GM21717 (cell line): ENCODE measurements around the gene IGLON5.

Experiments used
- ATAC-seq: cut with Tn5 transposase; IDR thresholded peaks from one replicate; pipeline ENCODE4 v1.9.1; 2021; ENCODE audit warnings: mild to moderate bottlenecking, moderate library complexity; ENCODE audit not compliant: unreplicated experiment

Gene IGLON5

DNA sequence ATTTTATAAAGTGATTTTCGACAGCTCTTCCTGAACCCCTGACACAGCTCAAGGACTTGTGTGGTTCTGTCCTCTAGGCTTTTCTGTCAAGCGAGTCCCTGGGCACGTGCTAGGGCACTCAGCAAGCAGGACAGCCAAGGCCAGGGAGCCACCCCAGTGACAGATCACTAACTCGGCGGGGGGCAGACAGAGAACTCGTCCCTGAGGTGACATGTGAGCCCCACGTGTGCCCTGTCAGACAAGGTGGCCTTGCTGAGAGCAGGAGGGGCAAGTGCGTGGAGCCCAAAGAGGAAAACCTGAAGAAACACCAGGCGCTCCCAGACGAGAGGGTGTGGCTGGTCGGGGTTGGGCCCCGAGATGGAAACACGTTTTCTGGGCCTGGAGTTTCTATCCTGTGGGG, 49.8 kb downstream of the IGLON5 start:
- no peak for ATAC-seq

DNA sequence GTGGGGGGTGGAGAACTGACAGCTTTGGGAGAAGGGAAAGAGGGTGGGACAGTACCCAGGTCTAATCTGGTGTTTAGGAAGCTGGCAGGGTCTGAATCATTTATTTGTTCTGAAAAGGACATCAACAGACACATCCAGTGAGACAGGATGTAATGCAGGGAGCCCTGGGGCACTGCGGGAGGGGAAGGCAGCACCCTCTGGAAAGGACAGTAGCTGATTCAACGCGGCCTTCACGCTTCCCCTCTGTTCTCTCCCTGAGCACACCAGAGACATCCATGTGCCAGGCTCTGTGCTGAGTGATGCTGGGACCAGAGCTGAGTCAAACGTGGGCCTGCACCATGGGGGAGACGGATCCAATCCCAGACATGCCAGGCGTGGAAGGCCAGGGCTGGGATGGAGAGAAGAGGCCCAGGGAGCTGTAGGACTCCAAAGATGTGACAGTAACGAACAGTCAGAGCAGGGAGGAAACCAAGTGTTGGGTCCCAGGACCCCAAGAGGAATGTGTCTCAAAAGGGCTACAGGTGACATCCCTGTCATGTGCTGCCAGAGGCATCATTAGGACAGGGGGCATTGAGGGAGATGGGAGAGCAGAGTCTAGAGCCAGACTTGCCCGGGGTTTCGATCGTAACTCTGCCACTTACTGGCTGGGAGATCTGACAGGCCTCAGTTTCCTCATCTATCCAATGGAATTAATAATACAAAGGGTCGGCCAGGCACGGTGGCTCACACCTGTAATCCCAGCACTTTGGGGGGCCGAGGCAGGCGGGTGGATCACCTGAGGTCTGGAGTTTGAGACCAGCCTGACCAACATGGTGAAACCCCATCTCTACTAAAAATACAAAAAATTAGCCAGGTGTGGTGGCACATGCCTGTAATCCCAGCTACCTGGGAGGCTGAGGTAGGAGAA, 53.0 kb downstream of the IGLON5 start:
- no peak for ATAC-seq

GRCh38 chr19:51365211-51365964, 53.9 kb downstream of the IGLON5 start:
- no peak for ATAC-seq

- no peak for ATAC-seq
These were observed 54.5 kb downstream of the IGLON5 start, which contains the start of gene ETFB for GRCh38 chr19:51365965-51366388. ETFB (minus strand) TSS chr19:51366388; CDS start chr19:51366326, 62 bp downstream.

- peak; percentile 41 for ATAC-seq
These were observed 55.2 kb downstream of the IGLON5 start for GRCh38 chr19:51366389-51367254.

- peak; percentile 3 for ATAC-seq
These were observed 55.8 kb downstream of the IGLON5 start for GRCh38 chr19:51367255-51367564.

DNA sequence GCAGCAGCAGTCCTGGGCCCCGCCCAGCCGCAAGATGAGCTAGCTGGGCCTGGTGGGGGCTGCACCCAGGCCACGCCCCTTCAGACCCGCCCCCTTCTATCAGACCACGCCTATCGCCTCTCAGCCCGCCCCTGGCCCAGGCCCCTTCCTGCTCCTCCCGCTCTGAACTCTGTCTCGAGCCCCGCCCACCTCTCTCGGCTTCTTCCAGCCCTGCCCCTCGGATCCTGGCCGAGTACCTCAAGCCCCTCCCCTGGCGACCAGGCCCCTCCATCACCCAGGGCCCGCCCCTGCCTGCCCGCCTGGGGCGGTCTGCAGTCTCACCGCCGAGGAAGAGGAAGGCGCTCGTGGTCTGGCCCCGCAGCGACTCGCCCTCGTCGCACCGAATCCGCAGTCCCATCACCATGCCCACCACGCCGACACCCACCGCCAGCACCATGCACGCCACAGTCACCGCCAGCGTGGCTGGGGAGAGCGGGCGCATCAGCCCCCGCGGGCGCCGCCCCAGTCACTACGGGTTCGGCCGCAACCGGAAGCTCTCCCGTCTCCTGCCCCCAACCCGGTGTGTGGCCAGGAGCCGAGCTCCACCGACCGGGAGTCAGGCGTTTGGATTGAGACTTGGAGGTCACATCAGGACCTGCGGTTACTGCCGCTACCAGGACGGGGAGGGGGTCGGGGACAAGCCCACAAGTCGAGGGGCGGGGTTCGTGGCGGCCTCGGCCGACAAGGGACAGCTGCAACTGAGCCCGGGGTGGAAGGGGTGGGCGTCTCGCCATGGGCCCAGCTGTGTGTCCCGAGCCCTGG, 56.3 kb downstream of the IGLON5 start:
- peak; percentile 54 for ATAC-seq

DNA sequence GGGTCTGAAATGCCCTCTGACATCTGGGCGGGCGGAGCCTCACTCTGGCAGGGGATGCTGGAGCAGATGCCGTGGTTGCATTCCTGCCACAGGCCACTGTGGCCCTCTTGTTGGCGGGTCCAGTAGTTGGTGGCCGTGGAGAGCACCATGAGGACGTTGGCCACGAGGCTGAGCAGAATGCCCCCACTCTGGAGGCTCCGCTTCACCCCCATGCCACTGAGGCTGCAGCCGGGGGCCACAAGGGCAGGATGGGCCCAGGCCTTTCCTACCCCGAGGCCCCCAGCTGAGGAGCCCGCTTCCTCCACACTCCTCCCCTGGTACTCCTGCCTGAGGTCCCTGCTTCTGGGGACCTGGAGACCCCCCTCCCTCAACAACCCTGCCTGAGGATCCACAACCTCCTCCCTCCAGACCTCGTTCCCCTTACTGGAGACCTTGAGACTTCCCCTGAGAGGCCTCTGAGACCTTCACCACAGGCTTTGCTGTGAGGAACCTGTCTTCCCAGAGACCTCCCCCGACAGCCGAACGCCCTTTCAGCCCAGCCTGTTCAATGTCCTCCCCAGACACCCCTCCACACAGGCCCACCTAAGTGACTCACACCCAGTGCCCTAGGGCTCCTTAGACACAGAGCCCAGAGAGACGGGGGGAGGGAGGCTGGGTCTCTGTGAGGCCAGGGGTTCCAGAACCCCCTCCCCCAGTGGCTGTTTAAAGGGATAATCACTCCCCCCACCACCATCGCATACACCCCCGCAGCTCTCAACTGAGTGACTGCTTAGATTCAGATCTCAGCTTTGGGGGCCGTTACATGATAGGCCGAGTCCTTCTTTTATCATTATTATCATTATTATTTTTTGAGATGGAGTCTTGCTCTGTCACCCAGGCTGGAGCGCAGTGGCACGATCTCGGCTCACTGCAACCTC, 57.2 kb downstream of the IGLON5 start, which contains the start of gene CLDND2:
CLDND2 (minus strand) TSS at position 638 of the 917 bp plus-strand sequence; CDS start at position 212, 426 bp downstream.
- ATAC-seq = no peak

- ATAC-seq = no peak
These were observed 58.8 kb downstream of the IGLON5 start for GRCh38 chr19:51370230-51370629.

DNA sequence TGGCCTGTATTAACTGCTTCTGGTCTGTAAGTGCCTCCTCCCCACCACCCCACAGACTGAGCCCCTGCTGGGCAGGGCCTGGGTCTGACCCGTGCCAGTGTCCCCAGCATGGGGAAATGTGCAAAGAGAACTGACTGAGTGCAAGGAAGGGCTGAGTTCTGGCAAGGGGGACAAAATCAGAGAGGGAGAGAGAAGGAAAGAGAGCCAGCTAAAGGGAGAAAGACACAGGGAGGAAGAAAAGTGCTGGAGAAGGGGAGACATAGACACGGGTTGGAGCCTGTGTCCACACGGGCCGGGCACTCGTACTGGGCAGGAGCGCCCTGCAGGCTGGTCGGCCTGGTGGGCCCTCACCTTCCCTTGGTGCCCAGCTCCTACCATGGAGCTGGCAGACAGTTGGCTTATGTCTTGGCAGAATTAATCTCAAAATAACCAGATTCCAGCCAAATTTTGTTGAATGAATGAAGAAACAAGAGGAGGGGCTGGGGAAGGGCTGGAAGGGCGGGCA, 59.8 kb downstream of the IGLON5 start:
- ATAC-seq = no peak

DNA sequence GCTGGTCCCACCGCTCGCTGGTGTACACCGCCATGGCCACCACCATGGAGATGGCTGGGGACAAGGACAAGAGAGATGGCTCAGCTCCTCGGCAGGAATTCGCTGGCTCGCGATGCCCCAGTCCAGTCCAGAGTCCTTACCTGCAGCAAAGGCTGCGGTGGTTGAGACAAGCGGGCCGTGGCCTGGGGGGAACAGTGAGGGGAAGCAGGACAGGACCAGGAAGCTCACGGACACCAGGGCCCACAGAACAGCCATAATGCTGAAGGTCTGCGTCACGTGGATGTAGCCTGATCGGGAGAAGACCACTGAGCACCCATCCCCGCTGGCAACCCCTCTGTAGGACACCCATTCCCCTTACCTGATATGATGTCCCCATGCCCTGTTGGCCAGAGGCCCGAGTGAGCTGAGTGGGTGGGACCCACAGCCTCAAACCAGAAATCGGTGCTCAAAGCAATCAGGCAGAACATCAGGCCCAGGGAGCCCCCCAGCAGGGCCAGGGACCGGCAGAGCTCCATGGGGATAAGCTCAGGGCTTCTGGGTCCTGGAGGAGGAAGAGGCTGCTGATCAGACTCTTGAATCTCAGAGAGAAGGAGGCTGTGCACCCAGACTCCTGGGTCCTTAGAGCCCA, 60.7 kb downstream of the IGLON5 start:
- ATAC-seq = no peak

DNA sequence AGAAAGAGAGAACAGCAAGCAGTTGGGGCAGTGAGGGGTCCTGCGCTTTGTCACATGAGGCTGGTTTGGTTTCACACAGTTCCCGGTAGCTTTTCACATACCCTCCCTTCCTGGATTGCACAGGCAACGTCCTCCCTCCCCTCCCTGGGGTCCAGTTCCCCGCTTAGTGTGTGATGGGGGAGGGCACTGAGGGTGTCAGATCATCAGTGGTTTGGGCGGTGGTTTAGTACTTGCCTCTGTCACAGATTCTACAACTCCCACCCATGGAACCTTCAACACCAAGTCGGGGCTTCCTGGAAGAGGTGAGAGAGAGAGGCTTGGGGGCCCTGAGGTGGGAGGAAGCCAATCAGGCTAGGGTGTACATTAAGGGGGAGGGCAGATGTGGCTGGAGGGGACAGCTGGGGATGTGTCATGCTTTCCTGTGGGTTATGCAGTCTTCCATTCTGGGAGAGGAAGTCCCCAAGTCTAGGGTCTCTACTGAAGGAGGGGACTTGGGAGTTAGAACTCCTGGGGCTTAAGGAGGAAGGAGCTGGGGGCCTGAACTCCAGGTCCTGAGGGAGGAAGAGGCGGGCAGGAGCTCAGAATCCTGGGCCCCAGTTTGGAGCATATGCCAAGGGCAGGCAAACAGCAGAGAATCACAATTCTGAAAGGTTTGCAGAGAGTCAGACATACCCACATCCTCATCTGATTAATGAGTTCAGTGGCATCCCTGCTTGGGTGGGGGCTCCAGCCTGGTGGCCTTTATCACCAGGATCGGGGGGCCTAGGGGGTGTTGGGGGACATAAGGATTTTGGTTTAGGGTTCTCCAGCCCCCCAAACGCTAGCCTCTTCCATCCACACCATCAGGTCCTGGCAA, 61.4 kb downstream of the IGLON5 start, which contains the start of gene NKG7:
NKG7 (minus strand) TSS at position 6 of the 856 bp plus-strand sequence. CDS start 119 bp downstream, outside the sequence.
- no peak for ATAC-seq

DNA sequence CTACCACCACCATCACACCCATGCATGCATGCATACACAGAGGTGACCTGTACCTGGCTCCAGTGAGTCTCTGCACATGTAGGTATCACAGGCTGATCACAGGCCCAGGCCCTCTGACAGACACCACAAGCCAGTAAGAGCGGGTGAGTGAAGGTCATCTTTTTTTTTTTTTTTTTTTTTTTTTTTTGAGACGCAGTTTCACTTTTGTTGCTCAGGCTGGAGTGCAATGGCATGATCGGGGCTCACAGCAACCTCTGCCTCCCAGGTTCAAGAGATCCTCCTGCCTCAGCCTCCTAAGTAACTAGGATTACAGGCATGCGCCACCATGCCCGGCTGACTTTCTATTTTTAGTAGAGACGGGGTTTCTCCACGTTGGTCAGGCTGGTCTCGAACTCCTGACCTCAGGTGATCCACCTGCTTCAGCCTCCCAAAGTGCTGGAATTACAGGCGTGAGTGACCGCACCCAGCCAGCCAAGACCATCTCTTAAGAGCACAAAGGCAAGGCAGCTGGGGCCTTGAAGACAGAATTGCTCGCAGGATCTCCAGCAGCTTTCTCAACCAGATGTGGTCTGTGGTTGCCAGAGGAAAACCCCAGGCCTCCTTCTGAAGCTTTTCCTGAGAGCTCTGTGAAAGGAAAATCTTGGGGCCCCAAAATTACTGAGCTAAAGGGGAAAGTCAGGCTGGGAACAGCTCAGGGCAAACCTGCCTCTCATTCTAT, 64.2 kb downstream of the IGLON5 start:
- no peak for ATAC-seq

DNA sequence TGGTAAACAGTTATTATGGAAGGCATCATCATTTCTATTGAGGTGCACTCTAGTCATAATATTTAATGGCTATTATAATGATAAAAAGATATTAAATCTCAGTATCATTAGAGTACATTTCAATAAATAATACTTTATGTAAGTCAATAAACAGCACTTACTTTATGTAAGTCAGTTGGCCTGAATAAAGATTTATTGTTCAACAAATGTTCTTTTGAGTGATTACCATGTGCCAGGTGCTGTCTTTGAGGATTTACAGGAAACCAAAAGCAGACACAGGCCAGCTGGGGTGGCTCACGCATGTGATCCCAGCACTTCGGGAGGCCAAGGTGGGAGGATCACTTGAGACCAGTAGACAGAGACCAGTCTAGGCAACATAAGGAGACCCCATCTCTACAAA, 66.0 kb downstream of the IGLON5 start:
- ATAC-seq = no peak

DNA sequence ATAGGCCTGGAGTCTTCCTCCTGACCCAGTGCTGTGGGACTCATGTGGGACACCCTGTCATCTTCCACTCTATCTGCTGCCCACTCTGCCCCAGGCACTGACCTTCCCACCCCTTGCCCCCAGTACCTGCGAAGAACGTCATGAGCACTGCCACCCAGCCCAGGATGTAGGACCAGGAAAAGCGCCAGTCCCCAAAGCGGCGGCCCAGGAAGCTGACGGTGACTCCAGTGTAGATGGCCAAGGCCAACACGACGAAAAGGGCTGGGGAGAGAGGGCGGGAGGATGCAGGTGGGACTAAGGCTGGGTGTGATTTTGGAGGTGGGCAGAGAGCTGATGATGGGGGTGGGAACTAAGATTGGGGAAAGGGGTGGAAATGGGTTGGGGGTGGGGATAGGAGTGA, 68.9 kb downstream of the IGLON5 start:
- ATAC-seq = no peak
